HuH-7 (cell line): ENCODE measurements around the gene MSRB1.
"Not testable (repeated sequence)": the region's sequence is repeated elsewhere in the genome, so short reads cannot be mapped to it uniquely, and the experiment has no call there.

Source experiments
- DNase-seq: peaks from one replicate; pipeline ENCODE4 v3.0.0; 2011; ENCODE audit warnings: low spot score

The MSRB1 gene

GRCh38 chr16:1938910-1939309 lies 4.1 kb downstream of the MSRB1 start:
- DNase-seq = no peak

GRCh38 chr16:1938316-1938715 lies 4.7 kb downstream of the MSRB1 start:
- no peak for DNase-seq

- no peak for DNase-seq
Measured at GRCh38 chr16:1936945-1937479, 6.0 kb downstream of the MSRB1 start.

GRCh38 chr16:1933097-1933661 lies 9.8 kb downstream of the MSRB1 start:
- no peak for DNase-seq

- DNase-seq = no peak
Measured at GRCh38 chr16:1932050-1933028, 10.7 kb downstream of the MSRB1 start.

- no peak for DNase-seq
Measured at GRCh38 chr16:1930338-1930720, 12.7 kb downstream of the MSRB1 start.

- peak; percentile 93 for DNase-seq
Measured at GRCh38 chr16:1929578-1930337, 13.2 kb downstream of the MSRB1 start.

- DNase-seq = peak; percentile 72
Measured at GRCh38 chr16:1929105-1929504, 13.9 kb downstream of the MSRB1 start.

GRCh38 chr16:1926271-1926670 lies 16.7 kb downstream of the MSRB1 start:
- DNase-seq = no peak

GRCh38 chr16:1924095-1924494 lies 18.9 kb downstream of the MSRB1 start:
- DNase-seq = no peak

- peak; percentile 78 for DNase-seq
Measured at GRCh38 chr16:1923299-1924034, 19.5 kb downstream of the MSRB1 start.

GRCh38 chr16:1922357-1922756 lies 20.6 kb downstream of the MSRB1 start:
- no peak for DNase-seq

GRCh38 chr16:1920727-1921171 lies 22.2 kb downstream of the MSRB1 start:
- no peak for DNase-seq

GRCh38 chr16:1920122-1920521 lies 22.9 kb downstream of the MSRB1 start:
- not testable (repeated sequence) for DNase-seq

GRCh38 chr16:1919327-1919998 lies 23.5 kb downstream of the MSRB1 start:
- DNase-seq = no peak

- peak; percentile 63 for DNase-seq
Measured at GRCh38 chr16:1918351-1919326, 24.4 kb downstream of the MSRB1 start, which contains the start of gene HS3ST6. TSS of gene HS3ST6 (minus strand) at chr16:1918415. CDS start at chr16:1918323, 92 bp downstream.

GRCh38 chr16:1917665-1918350 lies 25.2 kb downstream of the MSRB1 start:
- no peak for DNase-seq

GRCh38 chr16:1917056-1917664 lies 25.8 kb downstream of the MSRB1 start:
- DNase-seq = no peak

- DNase-seq = no peak
Measured at GRCh38 chr16:1916640-1916990, 26.4 kb downstream of the MSRB1 start.
